Adipocyte (in vitro differentiated cells): ENCODE measurements around the gene LRAT.
A peak's percentile ranks its signal among the peaks of the same experiment; 100 is the strongest.

Source experiments
- DNase-seq: peaks from one replicate; pipeline ENCODE4 v3.0.0-alpha.2; 2015; ENCODE audit warnings: low read depth
- H3K27me3 ChIP-seq: replicated peaks from 2 replicates; pipeline ENCODE4 v1.7.0; 2013; ENCODE audit warnings: mild to moderate bottlenecking, low read length, moderate library complexity; ENCODE audit not compliant: control insufficient read depth, insufficient read depth
- H3K36me3 ChIP-seq: 2 replicates; pipeline ENCODE4 v1.7.0; 2013; ENCODE audit warnings: low read length, mild to moderate bottlenecking, moderate library complexity; ENCODE audit not compliant: control insufficient read depth, insufficient read depth, severe bottlenecking
- H3K4me1 ChIP-seq: 2 replicates; pipeline ENCODE4 v1.7.0; 2013; ENCODE audit warnings: mild to moderate bottlenecking, low read length, moderate library complexity; ENCODE audit not compliant: control insufficient read depth, insufficient read depth
- H3K4me3 ChIP-seq: 2 replicates; pipeline ENCODE4 v1.7.0; 2013; ENCODE audit warnings: mild to moderate bottlenecking, low read length, moderate library complexity
- H3K9ac ChIP-seq: 2 replicates; pipeline ENCODE4 v1.7.0; 2013; ENCODE audit warnings: mild to moderate bottlenecking, low read length, moderate library complexity
- H3K9me3 ChIP-seq: 2 replicates; pipeline ENCODE4 v1.7.0; 2013; ENCODE audit warnings: mild to moderate bottlenecking, low read length, moderate library complexity; ENCODE audit not compliant: control insufficient read depth

The LRAT gene

GRCh38 chr4:154731756-154732155 lies 12.0 kb upstream of the LRAT start:
- no peak for DNase-seq
- Histone ChIP-seq H3K9ac (no peak overlapping the region), H3K9me3 (no peaks in the 10 kb centered on the region), H3K27me3 (no peaks in the 10 kb centered on the region), H3K4me1 (no peaks in the 10 kb centered on the region), H3K36me3 (no peaks in the 10 kb centered on the region), H3K4me3 (no peak overlapping the region)

- no peak for DNase-seq
- Histone ChIP-seq H3K27me3 (no peaks in the 10 kb centered on the region), H3K36me3 (no peaks in the 10 kb centered on the region), H3K9me3 (no peaks in the 10 kb centered on the region), H3K4me3 (no peak overlapping the region), H3K9ac (no peak overlapping the region), H3K4me1 (no peaks in the 10 kb centered on the region)
Measured at GRCh38 chr4:154732669-154733068, 11.1 kb upstream of the LRAT start.

- no peak for DNase-seq
- no peak overlapping the region for H3K9ac ChIP-seq
- no peaks in the 10 kb centered on the region for H3K36me3 ChIP-seq
- no peak overlapping the region for H3K4me3 ChIP-seq
- no peaks in the 10 kb centered on the region for H3K4me1 ChIP-seq
- no peaks in the 10 kb centered on the region for H3K9me3 ChIP-seq
- H3K27me3 ChIP-seq = peaks cover 1% of the 10 kb centered on the region
Measured at GRCh38 chr4:154736770-154737169, 7.0 kb upstream of the LRAT start.

- Histone ChIP-seq H3K4me1 (peaks cover 4% of the 10 kb centered on the region), H3K36me3 (no peaks in the 10 kb centered on the region), H3K27me3 (peaks cover 16% of the 10 kb centered on the region), H3K9ac (no peak overlapping the region), H3K4me3 (no peak overlapping the region), H3K9me3 (no peaks in the 10 kb centered on the region)
- DNase-seq = no peak
Measured at GRCh38 chr4:154738426-154738825, 5.4 kb upstream of the LRAT start.

- H3K27me3 ChIP-seq = peaks cover 23% of the 10 kb centered on the region
- no peaks in the 10 kb centered on the region for H3K36me3 ChIP-seq
- DNase-seq = no peak
- peaks cover 8% of the 10 kb centered on the region for H3K4me1 ChIP-seq
- H3K4me3 ChIP-seq = no peak overlapping the region
- no peaks in the 10 kb centered on the region for H3K9me3 ChIP-seq
- no peak overlapping the region for H3K9ac ChIP-seq
Measured at GRCh38 chr4:154739111-154739510, 4.7 kb upstream of the LRAT start.

GRCh38 chr4:154740462-154740861 lies 3.3 kb upstream of the LRAT start:
- Histone ChIP-seq H3K27me3 (peaks cover 34% of the 10 kb centered on the region), H3K9ac (no peak overlapping the region), H3K36me3 (no peaks in the 10 kb centered on the region), H3K9me3 (no peaks in the 10 kb centered on the region), H3K4me3 (no peak overlapping the region), H3K4me1 (peaks cover 8% of the 10 kb centered on the region)
- DNase-seq = no peak

- no peaks in the 10 kb centered on the region for H3K36me3 ChIP-seq
- peaks cover 37% of the 10 kb centered on the region for H3K27me3 ChIP-seq
- no peak for DNase-seq
- peaks cover 8% of the 10 kb centered on the region for H3K4me1 ChIP-seq
- no peaks in the 10 kb centered on the region for H3K9me3 ChIP-seq
- no peak overlapping the region for H3K9ac ChIP-seq
- no peak overlapping the region for H3K4me3 ChIP-seq
Measured at GRCh38 chr4:154741131-154741665, 2.6 kb upstream of the LRAT start.

GRCh38 chr4:154741922-154742850 lies 1.6 kb upstream of the LRAT start:
- Histone ChIP-seq H3K4me3 (peak overlapping the region; percentile 40), H3K9ac (no peak overlapping the region), H3K27me3 (peaks cover 37% of the 10 kb centered on the region), H3K9me3 (no peaks in the 10 kb centered on the region), H3K4me1 (peaks cover 8% of the 10 kb centered on the region), H3K36me3 (no peaks in the 10 kb centered on the region)
- peak; percentile 6 for DNase-seq

- Histone ChIP-seq H3K27me3 (peaks cover 40% of the 10 kb centered on the region), H3K4me3 (peak overlapping the region; percentile 80), H3K9ac (no peak overlapping the region), H3K9me3 (no peaks in the 10 kb centered on the region), H3K4me1 (peaks cover 10% of the 10 kb centered on the region), H3K36me3 (no peaks in the 10 kb centered on the region)
- no peak for DNase-seq
Measured at GRCh38 chr4:154744341-154744926, 634 bp downstream of the LRAT start.

- Histone ChIP-seq H3K4me1 (no peaks in the 10 kb centered on the region), H3K4me3 (no peak overlapping the region), H3K9ac (no peak overlapping the region), H3K9me3 (no peaks in the 10 kb centered on the region), H3K27me3 (peaks cover 49% of the 10 kb centered on the region), H3K36me3 (no peaks in the 10 kb centered on the region)
- no peak for DNase-seq
Measured at GRCh38 chr4:154757713-154758112, 13.9 kb downstream of the LRAT start.

GRCh38 chr4:154760895-154761294 lies 17.1 kb downstream of the LRAT start:
- DNase-seq = no peak
- peaks cover 33% of the 10 kb centered on the region for H3K27me3 ChIP-seq
- no peak overlapping the region for H3K9ac ChIP-seq
- no peaks in the 10 kb centered on the region for H3K36me3 ChIP-seq
- no peak overlapping the region for H3K4me3 ChIP-seq
- no peaks in the 10 kb centered on the region for H3K4me1 ChIP-seq
- no peaks in the 10 kb centered on the region for H3K9me3 ChIP-seq
